ENCODE measurements around the gene SLC9A3. TPM values are rescaled to one million over a fixed set of nuclear protein-coding genes. Genes with fewer than 3 reads are reported as not detected.

The SLC9A3 gene
- total RNA-seq, 4 donors from 2014 or later = 1.7 to 5.0 (median 2.8) TPM

DNA sequence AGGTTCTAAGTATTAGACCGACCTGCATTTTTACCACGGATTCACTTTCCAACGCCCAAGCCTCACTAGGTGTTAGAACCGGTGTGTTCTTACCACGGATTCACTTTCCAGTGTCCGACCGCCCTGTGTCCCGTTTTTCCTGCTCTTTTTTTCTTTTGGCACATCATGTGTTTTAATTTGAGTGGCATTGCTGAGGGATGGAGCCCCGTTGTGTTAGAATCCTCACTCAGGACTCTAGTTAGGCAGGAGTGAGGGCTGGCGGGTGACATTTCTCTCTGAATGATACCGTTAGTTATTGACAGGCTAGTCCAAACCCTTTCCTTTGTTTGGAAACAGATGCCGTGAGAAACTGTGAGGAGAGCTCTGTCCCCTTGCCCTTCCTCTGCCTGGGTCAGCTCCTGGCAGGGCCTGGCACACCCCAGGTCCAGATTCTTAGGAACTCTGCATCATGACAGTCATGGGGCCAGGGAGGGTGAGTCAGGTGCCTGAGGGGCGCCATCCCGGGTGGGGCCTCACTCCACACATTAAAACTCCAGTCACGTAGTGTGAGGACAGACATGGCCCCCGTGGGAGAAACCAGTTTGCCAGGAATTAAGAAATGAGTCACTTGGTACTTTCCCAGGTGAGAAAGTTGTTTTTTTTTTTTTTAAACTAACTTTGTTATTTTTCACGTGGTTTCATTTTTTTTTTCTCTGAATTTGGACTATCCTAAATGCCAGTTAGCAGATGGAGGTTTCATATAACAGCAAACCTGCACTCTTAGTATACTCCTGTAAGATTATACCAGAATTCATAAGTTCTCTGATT lies 65.5 kb downstream of the SLC9A3 start:
- DNase-seq (ENCODE audit: extremely low spot score) = no peak

DNA sequence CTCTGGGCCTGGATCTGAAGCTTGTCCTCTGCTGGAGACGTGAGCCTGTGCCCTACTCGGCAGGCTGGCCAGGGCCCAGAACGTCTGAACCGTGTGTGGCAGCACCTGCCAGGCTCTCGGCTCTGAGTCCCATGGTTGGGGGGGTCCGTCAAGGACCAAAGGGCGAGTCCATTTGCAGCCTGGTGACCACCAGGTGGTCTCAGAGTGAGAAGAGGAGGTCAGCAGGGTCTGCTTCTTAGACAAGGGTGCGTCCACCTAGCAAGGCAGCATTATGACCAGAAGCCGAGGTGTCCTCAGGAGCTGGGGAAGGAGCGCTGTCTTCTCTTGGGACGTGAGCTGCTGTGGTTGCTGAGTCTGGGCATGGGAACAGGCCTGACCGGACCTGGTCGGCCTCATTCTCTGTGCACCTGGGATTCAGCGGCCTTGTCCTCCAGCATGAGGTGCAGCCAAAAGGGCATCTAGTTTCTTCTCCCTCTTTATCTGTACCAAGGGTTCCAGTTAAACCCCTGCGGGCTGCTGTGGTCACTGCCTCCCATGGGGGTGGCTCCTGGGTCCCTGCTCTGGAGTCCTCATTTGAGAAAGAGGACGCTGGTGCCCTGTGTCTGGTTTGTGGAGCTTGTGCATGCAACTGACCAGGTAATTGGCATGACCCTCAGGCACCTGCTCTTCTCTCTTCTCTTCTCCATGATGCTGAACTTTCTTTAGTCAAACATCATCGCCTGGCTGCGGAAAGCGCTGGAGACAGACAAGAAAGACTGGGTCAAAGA lies 66.9 kb downstream of the SLC9A3 start:
- Histone ChIP-seq H3K4me3 (no peak overlapping the region), H3K27me3 (no peaks in the 10 kb centered on the region), H3K36me3 (peaks cover 51 to 93% (median 91%) of the 10 kb centered on the region in 4 donors), H3K4me1 (no peaks in the 10 kb centered on the region), H3K9me3 (peaks cover 0 to 3% (median 2%) of the 10 kb centered on the region in 4 donors), H3K27ac (replicated peaks in 1 of 4) (no peak overlapping the region)
- no peak for DNase-seq (ENCODE audit: extremely low spot score)
- TF ChIP-seq POLR2A (IDR thresholded peaks at IDR 0.05; ENCODE audit: low read depth) (no peak), POLR2AphosphoS5 (IDR thresholded peaks at IDR 0.05) (no peak), EP300 (IDR thresholded peaks at IDR 0.05) (no peak)
- TF ChIP-seq, protein P1, sequence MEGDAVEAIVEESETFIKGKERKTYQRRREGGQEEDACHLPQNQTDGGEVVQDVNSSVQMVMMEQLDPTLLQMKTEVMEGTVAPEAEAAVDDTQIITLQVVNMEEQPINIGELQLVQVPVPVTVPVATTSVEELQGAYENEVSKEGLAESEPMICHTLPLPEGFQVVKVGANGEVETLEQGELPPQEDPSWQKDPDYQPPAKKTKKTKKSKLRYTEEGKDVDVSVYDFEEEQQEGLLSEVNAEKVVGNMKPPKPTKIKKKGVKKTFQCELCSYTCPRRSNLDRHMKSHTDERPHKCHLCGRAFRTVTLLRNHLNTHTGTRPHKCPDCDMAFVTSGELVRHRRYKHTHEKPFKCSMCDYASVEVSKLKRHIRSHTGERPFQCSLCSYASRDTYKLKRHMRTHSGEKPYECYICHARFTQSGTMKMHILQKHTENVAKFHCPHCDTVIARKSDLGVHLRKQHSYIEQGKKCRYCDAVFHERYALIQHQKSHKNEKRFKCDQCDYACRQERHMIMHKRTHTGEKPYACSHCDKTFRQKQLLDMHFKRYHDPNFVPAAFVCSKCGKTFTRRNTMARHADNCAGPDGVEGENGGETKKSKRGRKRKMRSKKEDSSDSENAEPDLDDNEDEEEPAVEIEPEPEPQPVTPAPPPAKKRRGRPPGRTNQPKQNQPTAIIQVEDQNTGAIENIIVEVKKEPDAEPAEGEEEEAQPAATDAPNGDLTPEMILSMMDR (IDR thresholded peaks at IDR 0.05) = no peak
- intact Hi-C loops (cut with DNase I) = no loop called here
- WGBS = 91% methylated on average over 18 of the region's 19 CpGs

More for the DNA sequence above, 65.5 kb downstream of the SLC9A3 start:
- Histone ChIP-seq H3K36me3 (peaks cover 46 to 92% (median 89%) of the 10 kb centered on the region in 4 donors), H3K27me3 (no peaks in the 10 kb centered on the region), H3K4me1 (no peaks in the 10 kb centered on the region), H3K27ac (replicated peaks in 1 of 4) (no peak overlapping the region), H3K9me3 (no peaks in the 10 kb centered on the region), H3K4me3 (no peak overlapping the region)
- intact Hi-C loops (cut with DNase I) = no loop called here
- TF ChIP-seq, protein P1 (IDR thresholded peaks at IDR 0.05) = no peak
- TF ChIP-seq EP300 (IDR thresholded peaks at IDR 0.05) (no peak), POLR2A (IDR thresholded peaks at IDR 0.05; ENCODE audit: low read depth) (no peak), POLR2AphosphoS5 (IDR thresholded peaks at IDR 0.05) (no peak)
- WGBS = 81% methylated on average over 17 of the region's 17 CpGs

DNA sequence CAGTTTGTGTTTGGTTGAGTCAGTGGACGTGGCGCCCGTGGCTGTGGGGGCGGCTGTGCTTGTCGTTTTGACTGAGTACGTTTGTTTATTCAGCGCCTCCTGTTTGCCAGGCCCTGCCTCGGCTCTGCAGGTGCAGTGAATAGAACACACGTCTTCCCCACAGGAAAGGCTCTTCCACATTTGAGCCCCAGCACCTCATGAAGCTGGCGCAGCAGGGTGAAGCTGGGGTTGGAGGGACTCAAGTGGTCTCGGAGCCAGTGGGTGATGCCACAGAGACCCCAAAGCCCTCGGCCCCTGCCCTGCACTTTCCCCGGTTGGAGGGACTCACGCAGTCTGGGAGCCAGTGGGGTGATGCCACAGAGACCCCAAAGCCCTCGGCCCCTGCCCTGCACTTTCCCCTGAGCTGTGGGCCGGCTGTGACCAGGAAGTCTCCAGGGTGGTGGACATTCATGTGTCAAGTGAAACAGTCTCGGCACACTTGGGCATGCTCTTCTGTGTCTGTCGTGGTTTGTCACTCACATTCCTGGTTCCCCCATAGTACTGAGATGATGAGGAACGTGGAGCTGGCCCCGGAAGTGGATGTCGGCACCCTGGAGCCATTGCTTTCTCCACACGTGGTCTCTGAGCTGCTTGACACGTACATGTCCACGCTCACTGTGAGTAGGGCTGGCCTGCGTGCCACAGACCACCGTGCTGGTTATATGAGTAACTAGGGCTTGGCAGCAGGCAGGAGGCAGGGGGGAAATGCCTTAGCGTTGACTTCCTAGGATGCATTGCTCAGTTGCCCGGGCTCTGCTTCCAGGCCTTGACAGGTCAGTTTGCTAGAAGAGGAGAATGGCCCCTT lies 67.7 kb downstream of the SLC9A3 start:
- DNase-seq (ENCODE audit: extremely low spot score) = no peak
- WGBS = 76% methylated on average over 16 of the region's 28 CpGs
- Histone ChIP-seq H3K4me3 (no peak overlapping the region), H3K36me3 (peaks cover 46 to 93% (median 91%) of the 10 kb centered on the region in 4 donors), H3K27ac (replicated peaks in 1 of 4) (no peak overlapping the region), H3K9me3 (peaks cover 0 to 11% (median 10%) of the 10 kb centered on the region in 4 donors), H3K27me3 (no peaks in the 10 kb centered on the region), H3K4me1 (no peaks in the 10 kb centered on the region)
- intact Hi-C loops (cut with DNase I) = no loop called here
- TF ChIP-seq POLR2A (IDR thresholded peaks at IDR 0.05; ENCODE audit: low read depth) (no peak), EP300 (IDR thresholded peaks at IDR 0.05) (no peak), POLR2AphosphoS5 (IDR thresholded peaks at IDR 0.05) (no peak)
- TF ChIP-seq, protein P1 (IDR thresholded peaks at IDR 0.05) = no peak

DNA sequence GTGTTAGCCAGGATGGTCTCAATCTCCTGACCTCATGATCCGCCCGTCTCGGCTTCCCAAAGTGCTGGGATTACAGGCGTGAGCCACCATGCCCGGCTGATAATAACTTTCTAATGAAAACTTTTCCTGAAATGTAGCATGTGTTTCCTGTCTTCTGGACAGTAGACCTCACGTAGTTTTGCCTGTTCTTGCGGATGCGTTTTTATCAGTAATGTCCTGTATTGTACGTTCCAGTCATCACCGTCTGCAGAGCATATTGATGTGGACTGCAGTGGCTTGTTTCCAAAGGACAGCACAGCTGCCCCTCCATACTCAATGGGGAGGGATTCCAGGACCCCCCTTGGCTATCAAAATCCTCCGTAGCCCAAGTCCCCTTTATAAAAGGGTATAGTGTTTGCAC lies 68.4 kb downstream of the SLC9A3 start:
- no peaks in the 10 kb centered on the region for H3K4me1 ChIP-seq
- H3K9me3 ChIP-seq = peaks cover 0 to 17% (median 12%) of the 10 kb centered on the region in 4 donors
- H3K36me3 ChIP-seq = peaks cover 46 to 95% (median 91%) of the 10 kb centered on the region in 4 donors
- TF ChIP-seq POLR2AphosphoS5 (IDR thresholded peaks at IDR 0.05) (no peak), POLR2A (IDR thresholded peaks at IDR 0.05; ENCODE audit: low read depth) (no peak), EP300 (IDR thresholded peaks at IDR 0.05) (no peak)
- TF ChIP-seq, protein P1 (IDR thresholded peaks at IDR 0.05) = no peak
- intact Hi-C loops (cut with DNase I) = no loop called here
- WGBS = 91% methylated on average over 11 of the region's 11 CpGs
- H3K27me3 ChIP-seq = no peaks in the 10 kb centered on the region
- H3K27ac ChIP-seq (replicated peaks in 1 of 4) = no peak overlapping the region
- DNase-seq (ENCODE audit: extremely low spot score) = no peak
- no peak overlapping the region for H3K4me3 ChIP-seq

All from esophagus muscularis mucosa (tissue), 4 donors.